HepG2 (cell line): ENCODE results near the gene RALY. TPM values are rescaled to one million over a fixed set of nuclear protein-coding genes. Genes with fewer than 3 reads are reported as not detected.

Experiments used
- LCORL ChIP-seq, 2 experiments: fragments of 450-650 bp in 1 of 2; sonication (generic) in 1 of 2; formaldehyde crosslinking in 1 of 2; IDR thresholded peaks; 2 replicates each; pipeline versions ENCODE4 v1.5.0 to v1.6.1; 2017 to 2020; ENCODE audit warnings: antibody characterized with exemption in 1 of 2, missing genetic modification reagents in 1 of 2
- MBD4 ChIP-seq: IDR thresholded peaks from 2 replicates; pipeline ENCODE4 v1.6.1; 2012; ENCODE audit warnings: low read length, inconsistent platforms, borderline replicate concordance
- NBN ChIP-seq: fragments of 450-650 bp; conservative IDR thresholded peaks from 2 replicates; pipeline ENCODE4 v1.6.1; 2017
- RXRB ChIP-seq: IDR thresholded peaks from 2 replicates; pipeline ENCODE4 v1.6.1; 2016; ENCODE audit warnings: borderline replicate concordance, missing genetic modification reagents, missing compliant biosample characterization
- SMYD3 ChIP-seq: sonication (generic); formaldehyde crosslinking; IDR thresholded peaks from 2 replicates; pipeline ENCODE4 v1.8.1; 2023; ENCODE audit warnings: mild to moderate bottlenecking, missing genetic modification reagents
- ZBTB7B ChIP-seq: sonication (generic); formaldehyde crosslinking; IDR thresholded peaks from 2 replicates; pipeline ENCODE4 v1.4.0; 2020; ENCODE audit warnings: missing genetic modification reagents
- ZKSCAN8 ChIP-seq: IDR thresholded peaks from 2 replicates; pipeline ENCODE4 v1.6.1; 2016; ENCODE audit warnings: borderline replicate concordance, missing genetic modification reagents, missing compliant biosample characterization
- ZNF274 ChIP-seq: sonication (generic); formaldehyde crosslinking; IDR thresholded peaks from 2 replicates; pipeline ENCODE4 v1.5.1; 2020; ENCODE audit warnings: mild to moderate bottlenecking, missing genetic modification reagents
- ZNF343 ChIP-seq: sonication (generic); formaldehyde crosslinking; IDR thresholded peaks from 2 replicates; pipeline ENCODE4 v1.4.0; 2020; ENCODE audit warnings: mild to moderate bottlenecking, missing genetic modification reagents
- ZNF670 ChIP-seq: sonication (generic); formaldehyde crosslinking; IDR thresholded peaks from 2 replicates; pipeline ENCODE4 v1.8.0; 2022; ENCODE audit warnings: mild to moderate bottlenecking, missing genetic modification reagents, borderline replicate concordance
- polyA plus RNA-seq, 8 experiments: library from polyadenylated mRNA; depleted of rRNA in 3 of 8; stranded (reverse) in 7 of 8; unstranded in 1 of 8; fragments of >200 nt; fragmentation: Illumina TruSeq in 4 of 8; extraction: Trizol in 4 of 8; gene quantifications; 2 replicates each; pipeline versions ENCODE4 v1.2.1 to v1.2.3, GENCODE V29; 2011 to 2016; ENCODE audit warnings: low read depth in 4 of 8, missing spikeins in 1 of 8, mixed read lengths in 1 of 8; ENCODE audit not compliant: insufficient read depth in 1 of 8
- total RNA-seq, 5 experiments: library from RNA; depleted of rRNA; stranded (reverse); fragments of >200 nt; fragmentation: Illumina TruSeq; extraction: Trizol; gene quantifications; 2 replicates each; pipeline ENCODE4 v1.2.3, GENCODE V29; 2016; ENCODE audit warnings: low read depth in 1 of 5
- TF ChIP-seq, protein P1 (sequence below): sonication (generic); formaldehyde crosslinking; conservative IDR thresholded peaks from 2 replicates; pipeline ENCODE4 v1.4.0; 2020; ENCODE audit warnings: missing genetic modification reagents
- TF ChIP-seq, protein P2 (sequence below): sonication (generic); formaldehyde crosslinking; IDR thresholded peaks from 2 replicates; pipeline ENCODE4 v1.4.0; 2020; ENCODE audit warnings: missing genetic modification reagents, borderline replicate concordance
- TF ChIP-seq, protein P3 (sequence below): IDR thresholded peaks from 2 replicates; pipeline ENCODE4 v1.6.1; 2012; ENCODE audit warnings: inconsistent platforms

RALY gene
- total and polyA plus RNA-seq, 2 of the 13 experiments (the other 11 are each of a cell fraction or from before 2014, with no cell fraction given), result 178 to 186 TPM

DNA sequence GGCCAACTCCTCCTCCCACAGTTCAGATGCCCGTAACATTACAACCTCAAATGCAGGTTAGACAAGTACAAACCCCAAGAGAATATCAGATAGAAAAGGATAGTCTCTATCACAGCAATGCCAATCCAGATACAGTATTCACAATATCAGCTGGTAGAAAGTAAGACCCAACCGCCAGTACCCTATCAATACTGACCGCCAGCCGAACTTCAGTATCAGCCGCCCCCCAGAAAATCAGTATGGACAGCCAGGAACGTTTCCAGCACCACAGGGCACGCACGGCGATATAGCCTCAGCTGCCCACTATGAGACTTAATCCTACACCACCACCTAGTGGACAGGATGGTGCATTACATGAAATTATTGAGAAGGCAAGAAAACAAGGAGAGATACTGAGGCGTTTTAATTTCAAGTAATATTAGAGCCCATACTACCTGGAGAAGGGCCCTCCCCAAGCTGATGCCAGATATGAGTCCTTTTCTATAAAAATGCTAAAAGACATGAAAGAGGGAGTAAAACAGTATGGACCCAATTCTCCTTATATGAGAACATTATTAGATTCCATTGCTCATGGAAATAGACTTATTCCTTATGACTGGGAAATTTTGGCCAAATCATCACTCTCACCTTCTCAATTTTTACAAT lies 135.9 kb downstream of the RALY start (continued):
- TF ChIP-seq, protein P1, sequence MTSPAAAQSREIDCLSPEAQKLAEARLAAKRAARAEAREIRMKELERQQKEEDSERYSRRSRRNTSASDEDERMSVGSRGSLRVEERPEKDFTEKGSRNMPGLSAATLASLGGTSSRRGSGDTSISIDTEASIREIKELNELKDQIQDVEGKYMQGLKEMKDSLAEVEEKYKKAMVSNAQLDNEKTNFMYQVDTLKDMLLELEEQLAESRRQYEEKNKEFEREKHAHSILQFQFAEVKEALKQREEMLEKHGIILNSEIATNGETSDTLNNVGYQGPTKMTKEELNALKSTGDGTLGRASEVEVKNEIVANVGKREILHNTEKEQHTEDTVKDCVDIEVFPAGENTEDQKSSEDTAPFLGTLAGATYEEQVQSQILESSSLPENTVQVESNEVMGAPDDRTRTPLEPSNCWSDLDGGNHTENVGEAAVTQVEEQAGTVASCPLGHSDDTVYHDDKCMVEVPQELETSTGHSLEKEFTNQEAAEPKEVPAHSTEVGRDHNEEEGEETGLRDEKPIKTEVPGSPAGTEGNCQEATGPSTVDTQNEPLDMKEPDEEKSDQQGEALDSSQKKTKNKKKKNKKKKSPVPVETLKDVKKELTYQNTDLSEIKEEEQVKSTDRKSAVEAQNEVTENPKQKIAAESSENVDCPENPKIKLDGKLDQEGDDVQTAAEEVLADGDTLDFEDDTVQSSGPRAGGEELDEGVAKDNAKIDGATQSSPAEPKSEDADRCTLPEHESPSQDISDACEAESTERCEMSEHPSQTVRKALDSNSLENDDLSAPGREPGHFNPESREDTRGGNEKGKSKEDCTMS (CRISPR knock-in tag), result no peak
- no peak for TF ChIP-seq ZBTB7B (CRISPR knock-in tag)
- TF ChIP-seq, protein P2, sequence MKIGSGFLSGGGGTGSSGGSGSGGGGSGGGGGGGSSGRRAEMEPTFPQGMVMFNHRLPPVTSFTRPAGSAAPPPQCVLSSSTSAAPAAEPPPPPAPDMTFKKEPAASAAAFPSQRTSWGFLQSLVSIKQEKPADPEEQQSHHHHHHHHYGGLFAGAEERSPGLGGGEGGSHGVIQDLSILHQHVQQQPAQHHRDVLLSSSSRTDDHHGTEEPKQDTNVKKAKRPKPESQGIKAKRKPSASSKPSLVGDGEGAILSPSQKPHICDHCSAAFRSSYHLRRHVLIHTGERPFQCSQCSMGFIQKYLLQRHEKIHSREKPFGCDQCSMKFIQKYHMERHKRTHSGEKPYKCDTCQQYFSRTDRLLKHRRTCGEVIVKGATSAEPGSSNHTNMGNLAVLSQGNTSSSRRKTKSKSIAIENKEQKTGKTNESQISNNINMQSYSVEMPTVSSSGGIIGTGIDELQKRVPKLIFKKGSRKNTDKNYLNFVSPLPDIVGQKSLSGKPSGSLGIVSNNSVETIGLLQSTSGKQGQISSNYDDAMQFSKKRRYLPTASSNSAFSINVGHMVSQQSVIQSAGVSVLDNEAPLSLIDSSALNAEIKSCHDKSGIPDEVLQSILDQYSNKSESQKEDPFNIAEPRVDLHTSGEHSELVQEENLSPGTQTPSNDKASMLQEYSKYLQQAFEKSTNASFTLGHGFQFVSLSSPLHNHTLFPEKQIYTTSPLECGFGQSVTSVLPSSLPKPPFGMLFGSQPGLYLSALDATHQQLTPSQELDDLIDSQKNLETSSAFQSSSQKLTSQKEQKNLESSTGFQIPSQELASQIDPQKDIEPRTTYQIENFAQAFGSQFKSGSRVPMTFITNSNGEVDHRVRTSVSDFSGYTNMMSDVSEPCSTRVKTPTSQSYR, result no peak
- TF ChIP-seq SMYD3 (CRISPR knock-in tag), result no peak
- TF ChIP-seq LCORL (IDR thresholded peaks at IDR 0.05), result no peak
- peak; percentile 39; the same call in 1 of the 2 replicates for TF ChIP-seq LCORL (CRISPR knock-in tag; IDR thresholded peaks at IDR 0.05)
- no peak for TF ChIP-seq MBD4
- no peak for TF ChIP-seq ZNF670 (CRISPR knock-in tag)
- TF ChIP-seq RXRB (CRISPR knock-in tag), result peak; percentile 17; the same call in 1 of the 2 replicates
- TF ChIP-seq, protein P3, sequence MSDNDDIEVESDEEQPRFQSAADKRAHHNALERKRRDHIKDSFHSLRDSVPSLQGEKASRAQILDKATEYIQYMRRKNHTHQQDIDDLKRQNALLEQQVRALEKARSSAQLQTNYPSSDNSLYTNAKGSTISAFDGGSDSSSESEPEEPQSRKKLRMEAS, result peak; percentile 27; the same call in 1 of the 2 replicates
- TF ChIP-seq ZNF343 (CRISPR knock-in tag), result no peak
- no peak for TF ChIP-seq NBN
- peak; percentile 59; the same call in 1 of the 2 replicates for TF ChIP-seq ZKSCAN8 (CRISPR knock-in tag)
- TF ChIP-seq ZNF274 (CRISPR knock-in tag), result no peak
- TF ChIP-seq, all 625 proteins: peak for 93
